Heart left ventricle (tissue), 16 donors: Measurements from ENCODE around the gene NETO2. TPM values are rescaled to one million over a fixed set of nuclear protein-coding genes. Genes with fewer than 3 reads are reported as not detected.
"Not testable (repeated sequence)": the region's sequence is repeated elsewhere in the genome, so short reads cannot be mapped to it uniquely, and the experiment has no call there.

Experiments used
- ATAC-seq, 4 donors: fragments of 200-7000 bp; cut with Tn5 transposase; one replicate each; pipeline ENCODE4 v1.9.1; 2020 to 2022; ENCODE audit warnings: moderate library complexity in 4 of 4, mild to moderate bottlenecking in 3 of 4, moderate number of reproducible peaks in 1 of 4
- DNase-seq, 5 donors: peaks; one replicate each; pipeline ENCODE4 v3.0.0-alpha.2; 2020
- H3K27ac ChIP-seq, 12 donors: fragments of 200-600 bp; sonication (generic) in 4 of 12; one replicate each; pipeline versions ENCODE4 v1.5.0 to v1.8.0; 2016 to 2022; ENCODE audit warnings: mild to moderate bottlenecking in 2 of 12
- H3K27me3 ChIP-seq, 9 donors: fragments of 200-600 bp; sonication (generic) in 2 of 9; one replicate each; pipeline versions ENCODE4 v1.5.1 to v1.8.0; 2016 to 2022; ENCODE audit warnings: mild to moderate bottlenecking in 3 of 9
- H3K36me3 ChIP-seq, 9 donors: fragments of 200-600 bp; sonication (generic) in 2 of 9; one replicate each; pipeline versions ENCODE4 v1.5.0 to v1.8.0; 2018 to 2022; ENCODE audit warnings: mild to moderate bottlenecking in 2 of 9
- H3K4me1 ChIP-seq, 12 donors: fragments of 200-600 bp; sonication (generic) in 4 of 12; one replicate each; pipeline versions ENCODE4 v1.5.0 to v1.8.0; 2016 to 2022; ENCODE audit warnings: mild to moderate bottlenecking in 3 of 12
- H3K4me3 ChIP-seq, 12 donors: fragments of 200-600 bp; sonication (generic) in 4 of 12; one replicate each; pipeline versions ENCODE4 v1.5.0 to v1.8.0; 2017 to 2022; ENCODE audit warnings: mild to moderate bottlenecking in 9 of 12, moderate library complexity in 4 of 12
- H3K9me3 ChIP-seq, 12 donors: fragments of 200-600 bp; sonication (generic) in 4 of 12; one replicate each; pipeline versions ENCODE4 v1.5.0 to v1.8.0; 2016 to 2022; ENCODE audit warnings: mild to moderate bottlenecking in 1 of 12
- CTCF ChIP-seq, 12 donors: fragments of 200-600 bp; sonication (generic) in 4 of 12; IDR thresholded peaks; one replicate each; pipeline versions ENCODE4 v1.5.0 to v1.8.0; 2018 to 2022; ENCODE audit warnings: antibody characterized with exemption in 12 of 12, mild to moderate bottlenecking in 5 of 12
- POLR2A ChIP-seq, 2 donors: fragments of 450-650 bp; IDR thresholded peaks; one replicate each; pipeline ENCODE4 v1.6.1; 2017; ENCODE audit warnings: antibody characterized with exemption in 2 of 2, mild to moderate bottlenecking in 2 of 2, moderate library complexity in 2 of 2
- WGBS, 4 donors: extraction: QIAGEN DNeasy Blood & Tissue Kit in 2 of 4; methylation state at CpG; one replicate each; pipeline versions ENCODE4 v1.1.5 to v1.1.7; 2013 to 2018; 5-methylcytosine and 5-hydroxymethylcytosine counted together
- intact Hi-C, 10 donors: fragments of 100-400 bp; cut with DNase I; formaldehyde crosslinking; loops; one replicate each; pipeline versions ENCODE4 v1.11.1 to v1.14.2; 2022
- long read RNA-seq, 3 donors: library from polyadenylated mRNA; unstranded; transcript quantifications; one replicate each; pipeline ENCODE4 v2.0.0, GENCODE V29; 2020 to 2021
- polyA plus RNA-seq, 2 donors: library from polyadenylated mRNA; stranded (reverse); fragments of 200-250 nt; gene quantifications; one replicate each; pipeline ENCODE4 v1.2.3, GENCODE V29; 2013
- total RNA-seq, 9 donors: library from RNA; depleted of rRNA in 2 of 9; stranded (reverse); fragments of >200 nt in 2 of 9; fragmentation: NEBNext Ultra II Directional in 3 of 9; extraction: Animal tissue kit (Norgen Biotek cat#: 25700) in 3 of 9; gene quantifications; one replicate each; pipeline versions ENCODE4 v1.1.0 to v1.2.4, GENCODE V29; 2016 to 2023
- donor health status: ischemic (EF 13 %, LVEDD 7.1; RV severe dilation, severe dysfunction).
- donor health status: healthy with polysubstance abuse.
- donor health status: DM: no; HTN: yes; CAD: no.
- donor health status: DM: no; HTN: no; CAD: no.
- donor health status: ischemic (EF 25% LVEDD 6.9; RV normal size, moderate dysfunction).
- donor health status: ischemic (EF 25% LVEDD 5.7; RV mildly dilated, moderate dysfunction).
- donor health status: healthy.
- donor health status: DM: yes; HTN: yes; CAD: no.
- donor health status: ischemic (EF 35%, LVEDD 5.7; RV mildly dilated, moderate dysfunction).
- donor health status: nonischemic (EF 11% LVEDD 7.7; RV severe dilation, severe dysfunction).
- donor health status: DM: yes; HTN: yes; CAD: no.
- donor health status: PGD.
- donor health status: ischemic (EF 29% LVEDD 5.4; RV normal size, mild dysfunction).
- donor health status: nonischemic (EF 23%, LVEDD 6.1; RV moderate dilation, normal function).

The NETO2 gene
- total RNA-seq = 1 to 10 TPM; 1.2 to 7.0 (median 2.3) TPM
- polyA plus RNA-seq = 1 to 10 TPM; 1.0 to 7.8 TPM
- long read RNA-seq, donor 1, full-length matches to known transcripts = 4 of 6 reads
- long read RNA-seq, donor 1, partial matches to known transcripts = 1 of 6 reads
- long read RNA-seq, donor 1, other reads (novel, unspliced or antisense) = 1 of 6 reads
- long read RNA-seq, donor 2, partial matches to known transcripts = 0 of 1 reads
- long read RNA-seq, donor 2, other reads (novel, unspliced or antisense) = 1 of 1 reads
- long read RNA-seq, donor 3, full-length matches to known transcripts = 3 of 6 reads
- long read RNA-seq, donor 3, partial matches to known transcripts = 1 of 6 reads
- long read RNA-seq, donor 3, other reads (novel, unspliced or antisense) = 2 of 6 reads

- H3K27ac ChIP-seq = peak within 1 kb of the TSS in 11 of 12 donors; percentile 36 to 81 (median 62)
- 0 to 2% (median 1%) methylated on average over 55 to 130 of the region's 130 CpGs; no CpG with 5 or more reads in 1 of the 4 donors for WGBS, 4 donors
Measured at GRCh38 chr16:47143677-47144558, at the start of gene NETO2. Gene NETO2 (minus strand): TSS chr16:47143945. CDS start chr16:47143612, 333 bp downstream.

GRCh38 chr16:47182318-47182717 is 38.6 kb upstream of the NETO2 start:
- H3K9me3 ChIP-seq = peaks cover 0 to 2% (median 0%) of the 10 kb centered on the region in 12 donors
- DNase-seq (no peak), ATAC-seq (no peak)
- H3K27ac ChIP-seq = no peak overlapping the region
- H3K36me3 ChIP-seq = no peaks in the 10 kb centered on the region
- WGBS, 4 donors = 94 to 99% (median 98%) methylated on average over 3 of the region's 3 CpGs
- H3K27me3 ChIP-seq = no peaks in the 10 kb centered on the region
- intact Hi-C loops = no loop called here
- H3K4me3 ChIP-seq = no peak overlapping the region
- H3K4me1 ChIP-seq = no peaks in the 10 kb centered on the region
- TF ChIP-seq CTCF (IDR thresholded peaks at IDR 0.05) (no peak), POLR2A (IDR thresholded peaks at IDR 0.05) (no peak)

More at GRCh38 chr16:47143677-47144558, at the start of gene NETO2:
- ATAC-seq = peak; percentile 70 to 79 (median 72)
- Histone ChIP-seq H3K9me3 (no peaks in the 10 kb centered on the region), H3K4me3 (peak within 1 kb of the TSS; percentile 44 to 74 (median 60)), H3K27me3 (peaks cover 0 to 4% (median 0%) of the 10 kb centered on the region in 9 donors), H3K4me1 (peaks cover 0 to 27% (median 3%) of the 10 kb centered on the region in 12 donors), H3K36me3 (no peaks in the 10 kb centered on the region)
- TF ChIP-seq CTCF (IDR thresholded peaks at IDR 0.05) (peak; percentile 28 to 82 (median 54)), POLR2A (IDR thresholded peaks at IDR 0.05) (no peak)
- intact Hi-C loops = loop anchor here in 9 of 10 donors (2.0 to 10.0 kb wide), 13 partner anchors 102 to 1471 kb away; partner anchors contain the start of genes ABCC12 (in 4 of the 9), DNAJA2 (in 1 of the 9), ITFG1 (in 1 of the 9) and N4BP1 (in 1 of the 9)
- DNase-seq = peak; percentile 48 to 81 (median 59)

- ATAC-seq = not testable (repeated sequence)
Measured at GRCh38 chr16:47181066-47181465, 37.3 kb upstream of the NETO2 start.

GRCh38 chr16:47180073-47180472 is 36.3 kb upstream of the NETO2 start:
- intact Hi-C loops = no loop called here
- 90 to 95% (median 94%) methylated on average over 8 of the region's 8 CpGs for WGBS, 4 donors
- H3K4me1 ChIP-seq = no peaks in the 10 kb centered on the region
- ATAC-seq (no peak), DNase-seq (no peak)
- no peak for TF ChIP-seq CTCF (IDR thresholded peaks at IDR 0.05)
- no peak overlapping the region for H3K4me3 ChIP-seq
- H3K36me3 ChIP-seq = no peaks in the 10 kb centered on the region
- H3K9me3 ChIP-seq = peaks cover 0 to under 1% (median 0%) of the 10 kb centered on the region in 12 donors
- H3K27ac ChIP-seq = no peak overlapping the region
- no peaks in the 10 kb centered on the region for H3K27me3 ChIP-seq

More at GRCh38 chr16:47181066-47181465, 37.3 kb upstream of the NETO2 start:
- H3K27me3 ChIP-seq, H3K4me1 ChIP-seq, H3K36me3 ChIP-seq, H3K27ac ChIP-seq, intact Hi-C loops, H3K9me3 ChIP-seq, H3K4me3 ChIP-seq: not testable (repeated sequence)
- peak in 1 of 5 donors; percentile 40 for DNase-seq
- WGBS, 4 donors = 97% methylated on average over 24 to 30 of the region's 31 CpGs
